Right lobe of liver (tissue), 6 donors: ENCODE measurements around the gene RNF40. TPM values are rescaled to one million over a fixed set of nuclear protein-coding genes. Genes with fewer than 3 reads are reported as not detected.

Experiments used
- ATAC-seq, 4 donors: fragments of 200-7000 bp; cut with Tn5 transposase; one replicate each; pipeline ENCODE4 v1.9.1; 2020; ENCODE audit warnings: mild to moderate bottlenecking in 4 of 4, moderate library complexity in 4 of 4
- DNase-seq, 3 donors: peaks; one replicate each; pipeline ENCODE4 v3.0.0-alpha.2; 2020
- H3K27ac ChIP-seq, 3 donors: fragments of 200-600 bp; one replicate each; pipeline ENCODE4 v1.8.0; 2022
- H3K27me3 ChIP-seq, 2 donors: fragments of 200-600 bp; one replicate each; pipeline ENCODE4 v1.8.0; 2022
- H3K36me3 ChIP-seq, 4 donors: fragments of 200-600 bp; sonication (generic) in 1 of 4; one replicate each; pipeline versions ENCODE4 v1.5.1 to v1.8.0; 2017 to 2022; ENCODE audit warnings: control low read depth in 1 of 4
- H3K4me1 ChIP-seq, 4 donors: fragments of 200-600 bp; sonication (generic) in 1 of 4; one replicate each; pipeline versions ENCODE4 v1.5.1 to v1.8.0; 2017 to 2022; ENCODE audit warnings: control low read depth in 1 of 4
- H3K4me3 ChIP-seq, 3 donors: fragments of 200-600 bp; one replicate each; pipeline ENCODE4 v1.8.0; 2022
- H3K9me3 ChIP-seq, 4 donors: fragments of 200-600 bp; sonication (generic) in 1 of 4; one replicate each; pipeline versions ENCODE4 v1.5.1 to v1.8.0; 2017 to 2022; ENCODE audit warnings: control low read depth in 1 of 4
- POLR2A ChIP-seq: fragments of 450-650 bp; IDR thresholded peaks from one replicate; pipeline ENCODE4 v1.6.1; 2017; ENCODE audit warnings: antibody characterized with exemption, mild to moderate bottlenecking
- WGBS: methylation state at CpG from one replicate; pipeline ENCODE4 v1.1.6; 2018; ENCODE audit warnings: low coverage, low lambda C conversion rate; ENCODE audit not compliant: insufficient coverage; ENCODE audit errors: missing lambda C conversion rate; 5-methylcytosine and 5-hydroxymethylcytosine counted together
- intact Hi-C, 2 donors: fragments of 100-400 bp; cut with DNase I; formaldehyde crosslinking; loops; one replicate each; pipeline versions ENCODE4 v1.11.2 to v1.14.1; 2022
- total RNA-seq, 6 experiments: library from RNA; depleted of rRNA in 2 of 6; stranded (reverse); fragments of >200 nt in 2 of 6; fragmentation: NEBNext Ultra II Directional in 3 of 6; extraction: Animal tissue kit (Norgen Biotek cat#: 25700) in 3 of 6; gene quantifications; one replicate each; pipeline versions ENCODE4 v1.1.0 to v1.2.4, GENCODE V29; 2016 to 2023
- TF ChIP-seq, protein P1 (sequence below), 4 donors: fragments of 200-600 bp in 3 of 4; fragments of 450-650 bp in 1 of 4; IDR thresholded peaks; one replicate each; pipeline versions ENCODE4 v1.5.1 to v1.8.0; 2016 to 2022; ENCODE audit warnings: antibody characterized with exemption in 4 of 4, mild to moderate bottlenecking in 2 of 4
- donor health status: DM: no; HTN: yes; CAD: no.
- donor health status: DM: no; HTN: no; CAD: no.
- donor health status: DM: no; HTN: no; CAD: no.
- donor health status: DM: no; HTN: yes; CAD: no.
- donor health status: DM: no; HTN: yes; CAD: no.

Gene RNF40
- total RNA-seq, 6 experiments from 2014 or later, result 34.3 to 56.8 (median 46.7) TPM

DNA sequence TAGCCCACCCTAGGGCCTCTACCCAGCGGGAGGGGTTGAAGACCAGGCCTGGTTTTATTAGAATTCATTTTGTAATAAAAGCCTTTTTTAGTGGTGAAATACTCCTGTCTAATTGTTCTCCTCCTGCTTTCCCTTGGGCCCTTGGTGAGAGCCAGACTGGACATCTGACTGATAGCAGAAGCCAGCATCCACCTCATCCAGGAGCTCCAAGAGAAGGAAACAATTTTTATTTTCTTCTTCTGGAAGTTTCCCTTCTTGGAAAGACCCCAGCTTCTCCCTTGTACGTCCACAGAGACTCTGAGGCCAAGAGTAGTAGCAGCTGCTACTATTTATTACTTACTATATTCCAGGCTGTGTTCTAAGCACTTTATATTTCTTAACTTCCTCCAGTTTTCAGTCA, 17.9 kb upstream of the RNF40 start:
- H3K27ac ChIP-seq, result peak overlapping the region in 2 of 3 donors; percentile 29 to 33
- no peak overlapping the region for H3K4me3 ChIP-seq
- ATAC-seq (no peak), DNase-seq (no peak)
- intact Hi-C loops, result no loop called here
- peaks cover 0 to 38% (median 15%) of the 10 kb centered on the region in 4 donors for H3K4me1 ChIP-seq
- peaks cover 0 to 5% (median 4%) of the 10 kb centered on the region in 4 donors for H3K36me3 ChIP-seq
- WGBS, result 50% methylated on average over 1 of the region's 2 CpGs
- H3K9me3 ChIP-seq, result no peaks in the 10 kb centered on the region
- TF ChIP-seq POLR2A, result no peak
- TF ChIP-seq, protein P1, sequence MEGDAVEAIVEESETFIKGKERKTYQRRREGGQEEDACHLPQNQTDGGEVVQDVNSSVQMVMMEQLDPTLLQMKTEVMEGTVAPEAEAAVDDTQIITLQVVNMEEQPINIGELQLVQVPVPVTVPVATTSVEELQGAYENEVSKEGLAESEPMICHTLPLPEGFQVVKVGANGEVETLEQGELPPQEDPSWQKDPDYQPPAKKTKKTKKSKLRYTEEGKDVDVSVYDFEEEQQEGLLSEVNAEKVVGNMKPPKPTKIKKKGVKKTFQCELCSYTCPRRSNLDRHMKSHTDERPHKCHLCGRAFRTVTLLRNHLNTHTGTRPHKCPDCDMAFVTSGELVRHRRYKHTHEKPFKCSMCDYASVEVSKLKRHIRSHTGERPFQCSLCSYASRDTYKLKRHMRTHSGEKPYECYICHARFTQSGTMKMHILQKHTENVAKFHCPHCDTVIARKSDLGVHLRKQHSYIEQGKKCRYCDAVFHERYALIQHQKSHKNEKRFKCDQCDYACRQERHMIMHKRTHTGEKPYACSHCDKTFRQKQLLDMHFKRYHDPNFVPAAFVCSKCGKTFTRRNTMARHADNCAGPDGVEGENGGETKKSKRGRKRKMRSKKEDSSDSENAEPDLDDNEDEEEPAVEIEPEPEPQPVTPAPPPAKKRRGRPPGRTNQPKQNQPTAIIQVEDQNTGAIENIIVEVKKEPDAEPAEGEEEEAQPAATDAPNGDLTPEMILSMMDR (IDR thresholded peaks at IDR 0.05), result no peak
- H3K27me3 ChIP-seq, result no peaks in the 10 kb centered on the region

DNA sequence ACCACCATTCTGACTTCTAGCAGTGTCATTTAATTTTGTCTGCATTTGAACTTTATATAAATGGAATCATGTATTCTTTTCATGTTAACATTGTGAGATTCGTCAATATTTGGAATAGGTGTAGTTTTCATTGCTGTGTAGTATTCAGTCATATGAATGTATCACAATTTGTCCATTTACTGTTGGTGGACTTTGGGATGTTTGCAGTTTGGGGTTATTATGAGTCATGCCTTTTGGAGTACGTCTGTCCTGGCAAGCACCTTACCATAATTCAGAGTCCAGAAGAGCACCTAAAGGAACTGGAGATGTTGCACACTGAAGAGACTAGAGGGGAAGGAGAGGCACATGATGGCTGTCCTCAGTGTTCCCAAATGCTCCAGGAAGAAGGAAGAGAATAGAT, 17.0 kb upstream of the RNF40 start:
- TF ChIP-seq POLR2A, result no peak
- TF ChIP-seq, protein P1 (IDR thresholded peaks at IDR 0.05), result no peak
- Histone ChIP-seq H3K4me1 (peaks cover 0 to 32% (median 15%) of the 10 kb centered on the region in 4 donors), H3K36me3 (peaks cover 0 to 4% (median 1%) of the 10 kb centered on the region in 4 donors), H3K27me3 (no peaks in the 10 kb centered on the region), H3K4me3 (no peak overlapping the region), H3K27ac (peak overlapping the region in 2 of 3 donors; percentile 34 to 39), H3K9me3 (no peaks in the 10 kb centered on the region)
- WGBS, result 27% methylated on average over 2 of the region's 2 CpGs
- ATAC-seq (peak; percentile 32 to 52 (median 40)), DNase-seq (peak in 1 of 3 donors; percentile 56)
- intact Hi-C loops, result no loop called here

DNA sequence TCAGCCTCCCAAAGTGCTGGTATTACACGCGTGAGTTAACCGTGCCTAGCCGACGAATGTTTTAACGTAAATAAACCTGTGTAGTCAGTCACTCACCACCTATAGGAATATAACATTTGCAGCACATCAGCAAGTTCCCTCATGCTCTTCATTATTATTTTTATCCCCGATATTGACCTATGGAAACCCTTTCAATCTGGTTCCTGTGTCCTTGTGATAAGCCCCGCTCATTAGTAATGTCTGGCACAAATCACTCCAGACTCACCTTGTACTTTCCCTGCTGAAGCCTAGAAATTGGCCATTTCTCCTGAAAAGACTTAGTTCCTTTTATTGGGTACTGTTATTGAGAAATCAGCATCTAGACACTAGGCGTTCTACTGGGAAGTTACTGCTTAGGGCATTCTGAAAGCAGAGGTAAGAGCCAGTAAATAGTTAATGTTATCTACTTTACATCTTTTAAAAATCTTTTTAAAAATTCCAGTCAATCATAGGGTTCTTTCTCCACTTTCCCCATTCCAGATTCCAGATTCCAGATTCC, 15.4 kb upstream of the RNF40 start:
- no peak for DNase-seq
- H3K4me1 ChIP-seq, result peaks cover 0 to 19% (median 10%) of the 10 kb centered on the region in 4 donors

DNA sequence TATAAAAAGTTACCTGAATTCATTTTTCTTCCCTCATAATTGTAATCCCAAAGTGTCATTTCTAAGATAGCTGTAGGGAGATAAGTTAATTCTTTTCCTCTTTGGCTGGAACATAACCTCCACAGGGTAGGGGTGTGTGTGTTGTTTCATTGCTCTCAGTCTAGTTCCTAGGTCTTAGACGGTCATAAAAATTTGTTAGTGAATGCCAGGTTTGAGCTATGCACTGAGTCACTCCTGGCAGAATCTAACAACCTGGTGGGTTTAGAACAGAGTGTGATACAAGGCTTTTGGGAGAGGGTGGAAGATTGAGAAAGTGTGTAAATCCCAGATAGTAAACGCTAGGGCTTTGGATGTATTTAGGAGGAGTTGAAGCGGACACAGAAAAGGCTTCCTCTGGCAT, 14.8 kb upstream of the RNF40 start:
- H3K4me3 ChIP-seq, result peak overlapping the region in 1 of 3 donors; percentile 73
- H3K36me3 ChIP-seq, result peaks cover 0 to 12% (median 5%) of the 10 kb centered on the region in 4 donors
- no peak for TF ChIP-seq POLR2A
- TF ChIP-seq, protein P1 (IDR thresholded peaks at IDR 0.05), result no peak
- 36% methylated on average over 3 of the region's 3 CpGs for WGBS
- intact Hi-C loops, result no loop called here
- no peaks in the 10 kb centered on the region for H3K9me3 ChIP-seq
- peak overlapping the region; percentile 61 to 71 (median 68) for H3K27ac ChIP-seq
- peaks cover 0 to 19% (median 9%) of the 10 kb centered on the region in 4 donors for H3K4me1 ChIP-seq
- DNase-seq (no peak), ATAC-seq (no peak)
- no peaks in the 10 kb centered on the region for H3K27me3 ChIP-seq

More for the DNA sequence above, 15.4 kb upstream of the RNF40 start:
- ATAC-seq, result no peak
- Histone ChIP-seq H3K27ac (no peak overlapping the region), H3K27me3 (no peaks in the 10 kb centered on the region), H3K9me3 (no peaks in the 10 kb centered on the region), H3K36me3 (peaks cover 0 to 12% (median 5%) of the 10 kb centered on the region in 4 donors), H3K4me3 (no peak overlapping the region)
- WGBS, result 88% methylated on average over 9 of the region's 9 CpGs
- TF ChIP-seq, protein P1 (IDR thresholded peaks at IDR 0.05), result no peak
- no peak for TF ChIP-seq POLR2A
- intact Hi-C loops, result no loop called here
